ENCODE measurements around the gene PRR13. TPM values are rescaled to one million over a fixed set of nuclear protein-coding genes. Genes with fewer than 3 reads are reported as not detected.

The PRR13 gene
- total and polyA plus RNA-seq, 2 experiments from 2014 or later = 42.9 to 169 TPM

- no peaks in the 10 kb centered on the region for H3K36me3 ChIP-seq
- H3K9me3 ChIP-seq (ENCODE audit: low read depth) = no peaks in the 10 kb centered on the region
- H3K4me1 ChIP-seq (ENCODE audit: low read depth) = peaks cover 48% of the 10 kb centered on the region
- no peak for DNase-seq (ENCODE audit: low read depth in 1 of 2, low spot score in 1 of 2)
- H3K4me3 ChIP-seq = no peak within 1 kb of the TSS
- TF ChIP-seq CTCF (IDR thresholded peaks at IDR 0.05; ENCODE audit: low read depth, low read length) = no peak
- peak within 1 kb of the TSS; percentile 96 for H3K27ac ChIP-seq
- H3K27me3 ChIP-seq = no peaks in the 10 kb centered on the region
Measured at GRCh38 chr12:53423597-53423996, 17.9 kb upstream of the PRR13 start, which contains the start of gene AMHR2. TSS of gene AMHR2 (plus strand) at chr12:53423855. CDS start at chr12:53423935, 80 bp downstream.

GRCh38 chr12:53424626-53425514, 16.7 kb upstream of the PRR13 start:
- no peaks in the 10 kb centered on the region for H3K36me3 ChIP-seq
- peak overlapping the region; percentile 20 for H3K4me3 ChIP-seq
- H3K9me3 ChIP-seq (ENCODE audit: low read depth) = no peaks in the 10 kb centered on the region
- peaks cover 48% of the 10 kb centered on the region for H3K4me1 ChIP-seq (ENCODE audit: low read depth)
- no peaks in the 10 kb centered on the region for H3K27me3 ChIP-seq
- peak; percentile 55 to 91 for DNase-seq (ENCODE audit: low read depth in 1 of 2, low spot score in 1 of 2)
- TF ChIP-seq CTCF (IDR thresholded peaks at IDR 0.05; ENCODE audit: low read depth, low read length) = no peak
- peak overlapping the region; percentile 96 for H3K27ac ChIP-seq

GRCh38 chr12:53425515-53426150, 15.9 kb upstream of the PRR13 start:
- peaks cover 54% of the 10 kb centered on the region for H3K4me1 ChIP-seq (ENCODE audit: low read depth)
- H3K36me3 ChIP-seq = no peaks in the 10 kb centered on the region
- H3K27me3 ChIP-seq = no peaks in the 10 kb centered on the region
- no peak for TF ChIP-seq CTCF (IDR thresholded peaks at IDR 0.05; ENCODE audit: low read depth, low read length)
- H3K4me3 ChIP-seq = peak overlapping the region; percentile 20
- no peaks in the 10 kb centered on the region for H3K9me3 ChIP-seq (ENCODE audit: low read depth)
- peak in 1 of 2 donors; percentile 15 for DNase-seq (ENCODE audit: low read depth in 1 of 2, low spot score in 1 of 2)
- peak overlapping the region; percentile 96 for H3K27ac ChIP-seq

GRCh38 chr12:53427905-53428594, 13.5 kb upstream of the PRR13 start:
- Histone ChIP-seq H3K4me3 (no peak overlapping the region), H3K27me3 (no peaks in the 10 kb centered on the region), H3K36me3 (no peaks in the 10 kb centered on the region), H3K27ac (peak overlapping the region; percentile 80), H3K9me3 (ENCODE audit: low read depth) (no peaks in the 10 kb centered on the region), H3K4me1 (ENCODE audit: low read depth) (peaks cover 57% of the 10 kb centered on the region)
- no peak for TF ChIP-seq CTCF (IDR thresholded peaks at IDR 0.05; ENCODE audit: low read depth, low read length)
- DNase-seq (ENCODE audit: low read depth in 1 of 2, low spot score in 1 of 2) = peak in 1 of 2 donors; percentile 34

GRCh38 chr12:53428741-53429140, 12.8 kb upstream of the PRR13 start:
- no peak for DNase-seq (ENCODE audit: low read depth in 1 of 2, low spot score in 1 of 2)
- no peak overlapping the region for H3K4me3 ChIP-seq

More at GRCh38 chr12:53428741-53429140, 12.8 kb upstream of the PRR13 start:
- Histone ChIP-seq H3K36me3 (no peaks in the 10 kb centered on the region), H3K9me3 (ENCODE audit: low read depth) (no peaks in the 10 kb centered on the region), H3K4me1 (ENCODE audit: low read depth) (peaks cover 53% of the 10 kb centered on the region), H3K27me3 (no peaks in the 10 kb centered on the region), H3K27ac (no peak overlapping the region)
- TF ChIP-seq CTCF (IDR thresholded peaks at IDR 0.05; ENCODE audit: low read depth, low read length) = no peak

All from cardiac muscle cell (in vitro differentiated cells and primary cell).